Measurements from ENCODE around the gene SCYGR7.
"Not testable (repeated sequence)": the region's sequence is repeated elsewhere in the genome, so short reads cannot be mapped to it uniquely, and the experiment has no call there.

DNA sequence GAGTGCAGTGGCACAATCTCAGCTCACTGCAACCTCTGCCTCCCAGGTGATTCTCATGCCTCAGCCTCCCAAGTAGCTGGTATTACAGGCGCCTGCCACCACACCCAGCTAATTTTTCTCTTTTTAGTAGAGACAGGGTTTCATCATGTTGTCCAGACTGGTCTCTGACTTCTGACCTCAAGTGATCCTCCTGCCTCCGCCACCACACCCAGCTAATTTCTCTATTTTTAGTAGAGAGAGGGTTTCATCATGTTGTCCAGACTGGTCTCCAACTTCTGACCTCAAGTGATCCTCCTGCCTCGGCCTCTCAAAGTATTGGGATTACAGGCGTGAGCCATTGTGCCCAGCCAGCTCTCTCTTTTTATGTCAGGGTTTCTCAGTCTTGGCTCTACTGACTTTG is 28.1 kb downstream of the SCYGR7 start:
- TF ChIP-seq, protein P1, sequence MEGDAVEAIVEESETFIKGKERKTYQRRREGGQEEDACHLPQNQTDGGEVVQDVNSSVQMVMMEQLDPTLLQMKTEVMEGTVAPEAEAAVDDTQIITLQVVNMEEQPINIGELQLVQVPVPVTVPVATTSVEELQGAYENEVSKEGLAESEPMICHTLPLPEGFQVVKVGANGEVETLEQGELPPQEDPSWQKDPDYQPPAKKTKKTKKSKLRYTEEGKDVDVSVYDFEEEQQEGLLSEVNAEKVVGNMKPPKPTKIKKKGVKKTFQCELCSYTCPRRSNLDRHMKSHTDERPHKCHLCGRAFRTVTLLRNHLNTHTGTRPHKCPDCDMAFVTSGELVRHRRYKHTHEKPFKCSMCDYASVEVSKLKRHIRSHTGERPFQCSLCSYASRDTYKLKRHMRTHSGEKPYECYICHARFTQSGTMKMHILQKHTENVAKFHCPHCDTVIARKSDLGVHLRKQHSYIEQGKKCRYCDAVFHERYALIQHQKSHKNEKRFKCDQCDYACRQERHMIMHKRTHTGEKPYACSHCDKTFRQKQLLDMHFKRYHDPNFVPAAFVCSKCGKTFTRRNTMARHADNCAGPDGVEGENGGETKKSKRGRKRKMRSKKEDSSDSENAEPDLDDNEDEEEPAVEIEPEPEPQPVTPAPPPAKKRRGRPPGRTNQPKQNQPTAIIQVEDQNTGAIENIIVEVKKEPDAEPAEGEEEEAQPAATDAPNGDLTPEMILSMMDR (IDR thresholded peaks at IDR 0.05; ENCODE audit: insufficient read depth, low read length, poor library complexity, severe bottlenecking): not testable (repeated sequence)
- TF ChIP-seq EZH2phosphoT487 (conservative IDR thresholded peaks at IDR 0.05; ENCODE audit: low read length): not testable (repeated sequence)

All from SU-DHL-6 (cell line).